ENCODE measurements around the gene CDPF1. TPM values are rescaled to one million over a fixed set of nuclear protein-coding genes. Genes with fewer than 3 reads are reported as not detected.

The CDPF1 gene
- total RNA-seq, 2 donors from 2014 or later: 5.9 to 12.5 TPM

- Histone ChIP-seq H3K4me3 (no peak overlapping the region), H3K36me3 (replicated peaks in 1 of 2; ENCODE audit: insufficient read depth in 1 of 2, low read depth in 2 of 2) (peaks cover 20 to 54% of the 10 kb centered on the region in 2 donors), H3K4me1 (no peaks in the 10 kb centered on the region), H3K27ac (no peak overlapping the region), H3K9me3 (no peaks in the 10 kb centered on the region), H3K27me3 (no peaks in the 10 kb centered on the region)
- no peak for ATAC-seq
- TF ChIP-seq POLR2A (IDR thresholded peaks at IDR 0.05): no peak
- DNase-seq: no peak
- intact Hi-C loops (cut with DNase I): no loop called here
- WGBS, 2 donors: 83 to 98% methylated on average over 11 to 18 of the region's 19 CpGs
Measured at GRCh38 chr22:46280999-46281623, 31.0 kb upstream of the CDPF1 start.

DNA sequence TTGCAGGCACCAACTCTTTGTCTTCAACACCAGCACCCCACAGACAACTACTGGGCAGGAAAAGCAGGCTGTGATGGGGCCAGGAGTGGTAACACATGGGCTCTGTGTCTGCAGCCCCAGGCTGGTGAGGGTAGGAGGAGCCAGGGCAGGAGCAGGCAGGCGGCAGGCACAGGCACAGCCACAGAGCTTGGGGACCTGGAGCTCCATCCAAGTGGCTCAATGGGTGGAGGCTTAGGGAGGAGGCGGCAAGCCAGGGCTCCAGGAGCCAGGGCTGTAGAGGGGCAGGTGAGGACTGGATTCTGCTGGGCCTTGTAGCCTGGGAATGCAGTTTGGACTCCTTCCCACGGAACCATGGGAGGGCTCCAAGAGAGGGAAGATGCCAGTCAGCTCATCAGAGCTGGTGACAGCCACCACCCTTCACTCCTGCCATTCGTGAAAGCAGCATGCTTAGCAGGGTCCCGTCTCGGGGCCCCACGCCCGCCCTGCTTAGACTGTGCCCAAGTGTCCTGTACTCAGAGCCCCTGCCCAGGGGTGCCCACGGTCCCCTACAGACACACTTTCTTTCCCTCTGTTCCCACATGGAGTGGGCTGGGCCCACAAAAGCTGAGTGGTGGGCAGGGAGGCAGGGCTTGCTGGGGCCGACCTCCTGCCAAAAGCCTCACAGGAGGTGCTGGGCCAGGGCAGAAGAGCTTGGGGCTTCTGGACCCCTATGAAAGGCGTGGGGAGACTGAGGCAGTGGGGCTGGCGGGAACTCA lies 30.1 kb upstream of the CDPF1 start:
- no peak for TF ChIP-seq CTCF (IDR thresholded peaks at IDR 0.05)
- no peak for TF ChIP-seq POLR2A (IDR thresholded peaks at IDR 0.05)
- peaks cover 23 to 54% of the 10 kb centered on the region in 2 donors for H3K36me3 ChIP-seq (replicated peaks in 1 of 2; ENCODE audit: insufficient read depth in 1 of 2, low read depth in 2 of 2)
- H3K9me3 ChIP-seq: no peaks in the 10 kb centered on the region
- H3K4me1 ChIP-seq: no peaks in the 10 kb centered on the region
- WGBS, 2 donors: 94 to 96% methylated on average over 4 to 12 of the region's 12 CpGs
- no peak for ATAC-seq
- intact Hi-C loops (cut with DNase I): no loop called here
- H3K4me3 ChIP-seq: no peak overlapping the region
- DNase-seq: no peak
- H3K27me3 ChIP-seq: no peaks in the 10 kb centered on the region
- no peak overlapping the region for H3K27ac ChIP-seq

- ATAC-seq (no peak), DNase-seq (no peak)
- no peaks in the 10 kb centered on the region for H3K27me3 ChIP-seq
- H3K36me3 ChIP-seq (replicated peaks in 1 of 2; ENCODE audit: insufficient read depth in 1 of 2, low read depth in 2 of 2): peaks cover 23 to 48% of the 10 kb centered on the region in 2 donors
- no peak overlapping the region for H3K4me3 ChIP-seq
- TF ChIP-seq CTCF (IDR thresholded peaks at IDR 0.05) (no peak), POLR2A (IDR thresholded peaks at IDR 0.05) (no peak)
- H3K4me1 ChIP-seq: no peaks in the 10 kb centered on the region
- H3K27ac ChIP-seq: no peak overlapping the region
- no peaks in the 10 kb centered on the region for H3K9me3 ChIP-seq
- 82 to 90% methylated on average over 10 to 20 of the region's 22 CpGs for WGBS, 2 donors
- intact Hi-C loops (cut with DNase I): no loop called here
Measured at GRCh38 chr22:46278656-46279645, 28.9 kb upstream of the CDPF1 start.

- Histone ChIP-seq H3K27ac (no peak overlapping the region), H3K36me3 (replicated peaks in 1 of 2; ENCODE audit: insufficient read depth in 1 of 2, low read depth in 2 of 2) (peaks cover 27 to 47% of the 10 kb centered on the region in 2 donors), H3K27me3 (no peaks in the 10 kb centered on the region), H3K4me1 (no peaks in the 10 kb centered on the region), H3K9me3 (no peaks in the 10 kb centered on the region), H3K4me3 (no peak overlapping the region)
- no peak for DNase-seq
- 81 to 85% methylated on average over 7 of the region's 7 CpGs for WGBS, 2 donors
- intact Hi-C loops (cut with DNase I): no loop called here
- no peak for ATAC-seq
- TF ChIP-seq POLR2A (IDR thresholded peaks at IDR 0.05) (no peak), CTCF (IDR thresholded peaks at IDR 0.05) (no peak)
Measured at GRCh38 chr22:46276563-46276962, 26.5 kb upstream of the CDPF1 start.
